C4-2B (cell line): ENCODE results near the gene ZNF212.
"Not testable (repeated sequence)": the region's sequence is repeated elsewhere in the genome, so short reads cannot be mapped to it uniquely, and the experiment has no call there.

ENCODE experiments used
- H3K27ac ChIP-seq: fragments of 450-650 bp; 2 replicates; pipeline ENCODE4 v1.5.1; 2017
- ZFX ChIP-seq: fragments of 450-650 bp; IDR thresholded peaks from 2 replicates; pipeline ENCODE4 v1.6.1; 2017
- TF ChIP-seq, protein P1 (sequence below): fragments of 450-650 bp; conservative IDR thresholded peaks from 2 replicates; pipeline ENCODE4 v1.5.1; 2017; ENCODE audit warnings: mild to moderate bottlenecking

ZNF212 gene

DNA sequence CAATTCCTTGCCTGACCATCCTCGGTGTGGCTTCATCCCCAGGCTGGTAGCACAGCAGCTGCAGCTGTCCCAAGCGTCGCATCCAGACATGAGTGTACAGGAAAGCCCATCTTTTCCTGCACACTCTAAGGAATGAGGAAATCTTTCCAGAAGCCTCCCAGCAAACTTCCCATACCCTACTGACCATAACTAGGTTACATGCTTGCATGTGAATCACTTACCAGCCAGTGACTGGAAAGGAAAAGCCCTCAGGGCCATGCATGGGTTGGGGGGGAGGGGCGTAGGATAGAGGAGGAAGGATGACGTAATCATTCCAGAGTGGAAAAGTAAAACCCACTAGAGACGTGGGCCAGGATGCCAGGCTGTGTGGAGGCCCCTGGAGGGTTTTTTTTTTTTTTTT lies 18.9 kb upstream of the ZNF212 start:
- TF ChIP-seq, protein P1, sequence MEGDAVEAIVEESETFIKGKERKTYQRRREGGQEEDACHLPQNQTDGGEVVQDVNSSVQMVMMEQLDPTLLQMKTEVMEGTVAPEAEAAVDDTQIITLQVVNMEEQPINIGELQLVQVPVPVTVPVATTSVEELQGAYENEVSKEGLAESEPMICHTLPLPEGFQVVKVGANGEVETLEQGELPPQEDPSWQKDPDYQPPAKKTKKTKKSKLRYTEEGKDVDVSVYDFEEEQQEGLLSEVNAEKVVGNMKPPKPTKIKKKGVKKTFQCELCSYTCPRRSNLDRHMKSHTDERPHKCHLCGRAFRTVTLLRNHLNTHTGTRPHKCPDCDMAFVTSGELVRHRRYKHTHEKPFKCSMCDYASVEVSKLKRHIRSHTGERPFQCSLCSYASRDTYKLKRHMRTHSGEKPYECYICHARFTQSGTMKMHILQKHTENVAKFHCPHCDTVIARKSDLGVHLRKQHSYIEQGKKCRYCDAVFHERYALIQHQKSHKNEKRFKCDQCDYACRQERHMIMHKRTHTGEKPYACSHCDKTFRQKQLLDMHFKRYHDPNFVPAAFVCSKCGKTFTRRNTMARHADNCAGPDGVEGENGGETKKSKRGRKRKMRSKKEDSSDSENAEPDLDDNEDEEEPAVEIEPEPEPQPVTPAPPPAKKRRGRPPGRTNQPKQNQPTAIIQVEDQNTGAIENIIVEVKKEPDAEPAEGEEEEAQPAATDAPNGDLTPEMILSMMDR, result no peak
- TF ChIP-seq ZFX, result no peak
- no peak overlapping the region for H3K27ac ChIP-seq

DNA sequence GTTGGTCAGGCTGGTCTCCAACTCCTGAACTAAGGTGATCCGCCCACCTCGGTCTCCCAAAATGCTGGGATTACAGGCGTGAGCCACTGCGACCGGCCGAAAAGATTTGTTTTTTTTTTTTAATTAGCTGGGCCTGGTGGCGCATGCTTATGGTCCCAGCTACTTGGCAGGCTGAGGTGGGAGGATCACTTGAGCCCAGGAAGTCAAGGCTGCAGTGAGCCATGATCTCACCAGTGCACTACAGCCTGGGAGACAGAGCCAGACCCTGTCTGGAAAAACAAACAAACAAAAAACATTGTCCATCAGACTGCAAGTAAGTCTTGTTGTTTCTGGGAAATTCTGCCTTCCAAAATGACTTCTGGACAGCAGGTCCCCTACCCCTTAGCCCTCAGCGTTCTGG lies 16.3 kb upstream of the ZNF212 start:
- H3K27ac ChIP-seq, result no peak overlapping the region
- TF ChIP-seq, protein P1, result no peak
- TF ChIP-seq ZFX, result no peak

DNA sequence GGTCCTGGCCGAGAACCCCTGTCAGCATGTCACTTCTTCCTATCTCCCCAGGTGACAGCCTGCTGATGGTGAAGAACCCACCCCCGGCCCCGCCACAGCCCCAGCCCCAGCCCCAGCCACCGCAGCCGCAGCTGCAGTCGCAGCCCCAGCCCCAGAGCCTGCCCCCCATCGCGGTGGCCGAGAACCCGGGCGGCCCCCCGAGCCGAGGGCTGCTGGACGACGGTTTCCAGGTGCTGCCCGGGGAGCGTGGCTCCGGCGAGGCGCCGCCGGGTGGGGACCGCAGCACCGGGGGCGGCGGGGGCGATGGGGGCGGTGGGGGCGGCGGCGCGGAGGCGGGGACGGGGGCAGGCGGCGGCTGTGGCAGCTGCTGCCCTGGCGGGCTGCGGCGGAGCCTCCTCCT lies 15.7 kb upstream of the ZNF212 start:
- H3K27ac ChIP-seq, result no peak overlapping the region
- TF ChIP-seq, protein P1, result no peak
- no peak for TF ChIP-seq ZFX

DNA sequence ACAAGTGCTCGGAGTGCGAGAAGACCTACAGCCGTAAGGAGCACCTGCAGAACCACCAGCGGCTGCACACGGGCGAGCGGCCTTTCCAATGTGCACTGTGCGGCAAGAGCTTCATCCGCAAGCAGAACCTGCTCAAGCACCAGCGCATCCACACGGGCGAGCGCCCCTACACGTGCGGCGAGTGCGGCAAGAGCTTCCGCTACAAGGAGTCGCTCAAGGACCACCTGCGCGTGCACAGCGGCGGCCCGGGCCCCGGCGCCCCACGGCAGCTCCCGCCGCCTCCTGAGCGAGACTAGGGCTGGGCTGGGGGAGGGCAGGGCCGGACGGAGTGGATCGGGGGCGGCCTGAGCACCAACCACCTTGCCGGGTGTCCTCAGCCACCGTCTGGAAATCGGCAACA lies 15.1 kb upstream of the ZNF212 start:
- TF ChIP-seq, protein P1, result no peak
- no peak for TF ChIP-seq ZFX

DNA sequence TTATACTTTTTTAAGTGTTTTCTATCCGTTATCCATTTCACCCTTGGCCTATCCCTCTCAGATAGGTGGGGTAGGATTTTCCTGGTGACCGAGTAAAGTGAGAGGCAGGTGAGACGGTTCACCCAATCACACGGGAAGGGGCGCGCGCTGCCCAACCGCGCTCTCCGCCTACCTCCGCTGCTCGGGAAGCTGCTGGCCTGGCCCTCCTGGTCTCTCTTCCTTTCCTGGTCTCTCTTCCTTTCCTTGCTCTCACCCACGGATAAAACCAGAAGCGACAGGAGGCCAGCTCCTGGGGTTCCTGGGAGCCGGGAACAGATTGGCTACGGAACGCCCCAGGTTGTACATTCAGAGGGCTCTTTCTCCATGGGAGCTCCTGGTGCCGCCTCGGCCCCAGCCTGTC lies 14.3 kb upstream of the ZNF212 start:
- TF ChIP-seq, protein P1, result no peak
- TF ChIP-seq ZFX, result no peak
- H3K27ac ChIP-seq, result no peak overlapping the region

More for the DNA sequence above, 15.1 kb upstream of the ZNF212 start:
- no peak overlapping the region for H3K27ac ChIP-seq

DNA sequence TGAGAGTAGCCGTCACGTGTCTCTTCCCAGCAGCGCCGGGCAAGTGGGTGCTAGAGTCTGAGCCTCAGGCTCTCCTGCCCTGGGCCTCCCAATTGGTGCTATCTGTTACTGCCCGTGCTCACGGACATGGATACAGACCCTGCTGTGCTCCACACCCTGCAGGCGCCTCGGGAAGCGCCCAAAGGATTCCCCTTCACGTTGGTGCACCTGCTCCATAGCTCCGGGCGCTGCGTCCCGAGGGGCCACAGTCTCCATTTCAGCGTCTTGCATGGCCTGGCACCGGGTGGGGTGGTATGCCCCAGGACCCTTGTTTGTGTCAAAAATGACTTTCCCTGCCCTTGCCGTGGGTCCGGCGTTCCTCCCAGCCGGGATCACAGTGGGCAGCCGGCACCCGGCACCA lies 13.8 kb upstream of the ZNF212 start:
- TF ChIP-seq, protein P1, result no peak
- TF ChIP-seq ZFX, result no peak
- H3K27ac ChIP-seq, result no peak overlapping the region

DNA sequence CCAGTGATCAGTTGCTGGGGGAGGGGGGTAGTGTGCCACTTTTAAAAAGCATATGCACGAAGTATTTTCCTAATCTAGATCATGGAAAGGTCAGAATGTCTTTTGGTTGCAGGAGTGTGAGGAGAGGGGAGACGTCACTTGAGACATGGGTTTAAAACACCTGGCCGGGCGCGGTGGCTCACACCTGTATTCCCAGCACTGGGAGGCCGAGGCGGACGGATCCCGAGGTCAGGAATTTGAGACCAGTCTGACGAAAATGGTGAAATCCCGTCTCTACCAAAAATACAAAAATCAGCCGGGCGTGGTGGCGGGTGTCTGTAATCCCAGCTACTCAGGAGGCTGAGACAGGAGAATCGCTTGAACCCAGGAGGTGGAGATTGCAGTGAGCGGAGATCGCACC lies 13.1 kb upstream of the ZNF212 start:
- H3K27ac ChIP-seq, result not testable (repeated sequence)

DNA sequence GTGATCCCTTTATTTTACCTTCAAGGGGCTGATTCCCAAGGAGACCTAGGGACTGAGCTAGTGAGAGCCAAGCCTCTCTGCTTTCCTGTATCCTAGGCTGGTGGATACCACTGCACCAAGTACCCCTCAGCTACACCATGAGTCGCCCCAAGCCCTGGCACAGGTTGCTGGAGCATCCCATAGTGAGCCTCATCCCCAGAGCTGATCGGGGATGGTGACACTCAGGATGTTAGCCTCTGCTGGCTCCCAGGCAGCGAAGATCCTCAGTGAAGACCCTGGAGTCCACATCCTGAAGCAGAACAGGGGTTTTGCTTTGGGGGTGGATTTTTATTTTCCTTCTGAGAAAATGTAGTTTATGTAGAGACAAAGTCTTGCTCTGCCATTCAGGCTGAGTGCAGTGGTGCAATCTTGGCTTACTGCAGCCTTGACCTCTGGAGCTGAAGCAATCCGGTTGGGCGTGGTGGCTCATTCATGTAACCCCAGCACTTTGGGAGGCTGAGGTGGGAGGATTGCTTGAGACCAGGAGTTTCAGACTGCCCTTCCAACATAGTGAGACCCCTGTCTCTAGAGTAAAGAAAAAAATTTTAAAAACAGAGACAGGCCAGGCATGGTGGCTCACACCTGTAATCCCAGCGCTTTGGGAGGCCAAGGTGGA lies 12.5 kb upstream of the ZNF212 start:
- H3K27ac ChIP-seq, result no peak overlapping the region
- TF ChIP-seq, protein P1, result no peak
- no peak for TF ChIP-seq ZFX
